H9 (cell line): Measurements from ENCODE around the gene ASXL3. TPM values are rescaled to one million over a fixed set of nuclear protein-coding genes. Genes with fewer than 3 reads are reported as not detected.
A peak's percentile ranks its signal among the peaks of the same experiment; 100 is the strongest.

Experiments used
- DNase-seq: peaks from one replicate; pipeline ENCODE4 v3.0.0-alpha.2; 2017
- H2AFZ ChIP-seq: one replicate; pipeline ENCODE4 v1.6.1; 2013; ENCODE audit warnings: mild to moderate bottlenecking, low read length, control low read depth, moderate library complexity
- H2AK5ac ChIP-seq: 2 replicates; pipeline ENCODE4 v1.6.1; 2013; ENCODE audit warnings: low read length, control low read depth, mixed read lengths; ENCODE audit not compliant: insufficient read length
- H2BK120ac ChIP-seq: one replicate; pipeline ENCODE4 v1.6.1; 2013; ENCODE audit warnings: low read depth, mild to moderate bottlenecking, low read length, control low read depth, inconsistent platforms; ENCODE audit not compliant: poor library complexity, severe bottlenecking
- H2BK12ac ChIP-seq: 2 replicates; pipeline ENCODE4 v1.6.1; 2013; ENCODE audit warnings: low read length, control low read depth, mixed read lengths, low read depth; ENCODE audit not compliant: insufficient read length
- H2BK15ac ChIP-seq: 2 replicates; pipeline ENCODE4 v1.6.1; 2013; ENCODE audit warnings: low read depth, low read length, control low read depth
- H2BK20ac ChIP-seq: one replicate; pipeline ENCODE4 v1.6.1; 2013; ENCODE audit warnings: low read depth, mild to moderate bottlenecking, low read length, control low read depth, inconsistent platforms; ENCODE audit not compliant: poor library complexity, severe bottlenecking
- H2BK5ac ChIP-seq: 2 replicates; pipeline ENCODE4 v1.6.1; 2013; ENCODE audit warnings: low read length, control low read depth, mixed read lengths; ENCODE audit not compliant: insufficient read length
- H3K14ac ChIP-seq: 2 replicates; pipeline ENCODE4 v1.6.1; 2013; ENCODE audit warnings: low read length, control low read depth; ENCODE audit not compliant: insufficient read depth
- H3K18ac ChIP-seq: 2 replicates; pipeline ENCODE4 v1.6.1; 2013; ENCODE audit warnings: low read depth, mild to moderate bottlenecking, mixed read lengths, low read length, control low read depth; ENCODE audit not compliant: insufficient read length
- H3K23ac ChIP-seq: 2 replicates; pipeline ENCODE4 v1.6.1; 2013; ENCODE audit warnings: low read length, control low read depth, mixed read lengths, low read depth; ENCODE audit not compliant: insufficient read length
- H3K23me2 ChIP-seq: 2 replicates; pipeline ENCODE4 v1.6.1; 2013; ENCODE audit warnings: low read depth, mild to moderate bottlenecking, mixed read lengths, low read length, control low read depth; ENCODE audit not compliant: insufficient read length, poor library complexity, severe bottlenecking
- H3K27ac ChIP-seq: 2 replicates; pipeline ENCODE4 v1.5.1; 2013; ENCODE audit warnings: low read length, control low read depth, mixed read lengths, low read depth; ENCODE audit not compliant: insufficient read length
- H3K27me3 ChIP-seq: 2 replicates; pipeline ENCODE4 v1.6.1; 2013; ENCODE audit warnings: low read length, control low read depth, inconsistent platforms; ENCODE audit not compliant: insufficient read depth
- H3K4ac ChIP-seq: 2 replicates; pipeline ENCODE4 v1.6.1; 2013; ENCODE audit warnings: low read depth, mild to moderate bottlenecking, control low read depth, inconsistent platforms, low read length, moderate library complexity
- H3K4me1 ChIP-seq: 2 replicates; pipeline ENCODE4 v1.6.1; 2013; ENCODE audit warnings: low read length, control low read depth, inconsistent platforms; ENCODE audit not compliant: insufficient read depth
- H3K4me2 ChIP-seq: 2 replicates; pipeline ENCODE4 v1.6.1; 2013; ENCODE audit warnings: low read length, control low read depth, mixed read lengths; ENCODE audit not compliant: insufficient read length, insufficient read depth
- H3K56ac ChIP-seq: 2 replicates; pipeline ENCODE4 v1.6.1; 2013; ENCODE audit warnings: low read depth, mild to moderate bottlenecking, mixed read lengths, low read length, control low read depth; ENCODE audit not compliant: insufficient read length
- H3K79me1 ChIP-seq: 2 replicates; pipeline ENCODE4 v1.6.1; 2013; ENCODE audit warnings: low read depth, mild to moderate bottlenecking, moderate library complexity, low read length, control low read depth, inconsistent platforms; ENCODE audit not compliant: insufficient read depth, poor library complexity, severe bottlenecking
- H3K79me2 ChIP-seq: 2 replicates; pipeline ENCODE4 v1.6.1; 2013; ENCODE audit warnings: low read length, control low read depth, inconsistent platforms; ENCODE audit not compliant: insufficient read depth
- H3K9ac ChIP-seq: 2 replicates; pipeline ENCODE4 v1.6.1; 2013; ENCODE audit warnings: low read length, control low read depth, mixed read lengths; ENCODE audit not compliant: insufficient read length; ENCODE audit errors: extremely low read depth
- H3K9me3 ChIP-seq: one replicate; pipeline ENCODE4 v1.6.1; 2013; ENCODE audit warnings: low read depth, low read length, inconsistent platforms; ENCODE audit not compliant: control insufficient read depth
- H3T11ph ChIP-seq: one replicate; pipeline ENCODE4 v1.6.1; 2013; ENCODE audit warnings: mild to moderate bottlenecking, low read length, control low read depth, inconsistent platforms
- H4K20me1 ChIP-seq: one replicate; pipeline ENCODE4 v1.6.1; 2013; ENCODE audit not compliant: control insufficient read depth, insufficient read length, insufficient read depth
- H4K5ac ChIP-seq: 2 replicates; pipeline ENCODE4 v1.6.1; 2013; ENCODE audit warnings: low read depth, mild to moderate bottlenecking, mixed read lengths, low read length, control low read depth; ENCODE audit not compliant: insufficient read length
- H4K8ac ChIP-seq: replicated peaks from 2 replicates; pipeline ENCODE4 v1.6.1; 2013; ENCODE audit warnings: low read length, control low read depth, mixed read lengths, low read depth; ENCODE audit not compliant: insufficient read length
- H4K91ac ChIP-seq: 2 replicates; pipeline ENCODE4 v1.6.1; 2013; ENCODE audit warnings: low read depth, mild to moderate bottlenecking, moderate library complexity, mixed read lengths, low read length, control low read depth; ENCODE audit not compliant: insufficient read length
- H3K27ac Mint-ChIP-seq, 3 experiments: 2 replicates in 2 of 3; 3 replicates in 1 of 3; pipeline ENCODE4 v1.8.0; 2020 to 2021; ENCODE audit warnings: mixed read lengths in 3 of 3, mild to moderate bottlenecking in 1 of 3, moderate library complexity in 1 of 3
- H3K27me3 Mint-ChIP-seq: 2 replicates; pipeline ENCODE4 v1.8.0; 2021; ENCODE audit warnings: low read depth, mild to moderate bottlenecking, moderate library complexity, mixed read lengths
- H3K36me3 Mint-ChIP-seq, 3 experiments: 2 replicates in 2 of 3; 3 replicates in 1 of 3; pipeline ENCODE4 v1.8.0; 2020 to 2021; ENCODE audit warnings: low read depth in 3 of 3, mixed read lengths in 3 of 3; ENCODE audit not compliant: insufficient read depth in 1 of 3
- H3K4me1 Mint-ChIP-seq, 2 experiments: 2 replicates each; pipeline ENCODE4 v1.8.0; 2020; ENCODE audit warnings: mixed read lengths in 2 of 2
- H3K4me3 Mint-ChIP-seq, 2 experiments: 2 replicates in 1 of 2; 3 replicates in 1 of 2; pipeline ENCODE4 v1.8.0; 2020 to 2021; ENCODE audit warnings: mild to moderate bottlenecking in 2 of 2, mixed read lengths in 2 of 2, moderate library complexity in 1 of 2
- H3K9me3 Mint-ChIP-seq, 2 experiments: 2 replicates in 1 of 2; 3 replicates in 1 of 2; pipeline ENCODE4 v1.8.0; 2020; ENCODE audit warnings: mild to moderate bottlenecking in 2 of 2, mixed read lengths in 2 of 2, moderate library complexity in 1 of 2
- WGBS: extraction: QIAGEN DNeasy Blood & Tissue Kit; methylation state at CpG from one replicate; pipeline ENCODE4 v1.1.7; 2013; ENCODE audit warnings: missing lambda C conversion rate, low lambda C conversion rate, mixed read lengths; ENCODE audit not compliant: insufficient read length; ENCODE audit errors: extremely low coverage; 5-methylcytosine and 5-hydroxymethylcytosine counted together
- total RNA-seq: library from RNA; stranded (reverse); gene quantifications from 2 replicates; pipeline ENCODE4 v1.2.1, GENCODE V29; 2021
- TF ChIP-seq, protein P1 (sequence below): fragments of 200-600 bp; sonication (generic); conservative IDR thresholded peaks from 3 replicates; pipeline ENCODE4 v1.8.0; 2021; ENCODE audit warnings: antibody characterized with exemption, mild to moderate bottlenecking

Gene ASXL3
- total RNA-seq, 1 experiment from 2014 or later = 0.35 TPM

DNA sequence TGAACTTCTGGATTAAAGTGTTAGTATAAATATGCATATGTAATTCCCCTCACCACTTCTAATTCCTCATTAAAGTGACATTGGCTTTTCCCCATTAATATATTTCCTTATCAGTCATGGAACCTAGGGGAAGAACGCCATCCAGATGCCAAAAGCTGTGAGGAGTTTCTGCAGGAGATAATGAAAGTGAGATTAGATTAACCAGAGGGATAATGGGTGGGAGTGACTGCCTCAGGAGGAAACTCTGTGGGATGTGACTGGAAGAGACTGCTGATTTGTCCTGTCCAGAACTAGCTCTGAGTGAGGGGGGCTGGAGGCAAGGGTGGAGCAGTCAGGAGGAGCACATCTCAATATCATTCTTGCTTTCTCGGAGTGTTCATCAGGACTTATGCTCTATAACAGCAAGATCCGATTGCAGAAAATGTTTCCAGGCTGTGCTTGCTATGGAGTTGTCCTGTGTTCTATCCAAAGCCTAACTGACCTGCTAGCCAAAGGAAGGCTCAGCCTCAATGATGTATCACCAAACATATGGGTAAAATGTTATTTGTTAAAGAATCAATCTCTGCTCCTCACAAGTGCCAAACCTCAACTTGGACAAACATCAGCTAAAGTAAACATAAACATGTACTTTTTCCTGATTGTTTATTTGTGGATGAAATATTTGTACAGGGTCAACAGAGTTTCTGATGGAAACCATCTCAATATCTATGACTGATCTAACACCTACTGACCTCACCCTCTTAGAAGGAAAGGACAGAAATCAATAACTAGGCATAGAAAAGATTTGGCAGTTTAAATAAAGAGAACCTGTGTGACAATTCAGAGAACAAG is 118.5 kb downstream of the ASXL3 start:
- no peaks in the 10 kb centered on the region for H3K9me3 ChIP-seq
- H3K27ac Mint-ChIP-seq = 0 out of 7 replicates have a peak overlapping the region, but pooled peaks of 1 of the 3 experiments have one; percentile 42

More for the DNA sequence above, 118.5 kb downstream of the ASXL3 start:
- H2AK5ac ChIP-seq = no peak overlapping the region
- H3K27ac ChIP-seq = no peak overlapping the region
- TF ChIP-seq, protein P1, sequence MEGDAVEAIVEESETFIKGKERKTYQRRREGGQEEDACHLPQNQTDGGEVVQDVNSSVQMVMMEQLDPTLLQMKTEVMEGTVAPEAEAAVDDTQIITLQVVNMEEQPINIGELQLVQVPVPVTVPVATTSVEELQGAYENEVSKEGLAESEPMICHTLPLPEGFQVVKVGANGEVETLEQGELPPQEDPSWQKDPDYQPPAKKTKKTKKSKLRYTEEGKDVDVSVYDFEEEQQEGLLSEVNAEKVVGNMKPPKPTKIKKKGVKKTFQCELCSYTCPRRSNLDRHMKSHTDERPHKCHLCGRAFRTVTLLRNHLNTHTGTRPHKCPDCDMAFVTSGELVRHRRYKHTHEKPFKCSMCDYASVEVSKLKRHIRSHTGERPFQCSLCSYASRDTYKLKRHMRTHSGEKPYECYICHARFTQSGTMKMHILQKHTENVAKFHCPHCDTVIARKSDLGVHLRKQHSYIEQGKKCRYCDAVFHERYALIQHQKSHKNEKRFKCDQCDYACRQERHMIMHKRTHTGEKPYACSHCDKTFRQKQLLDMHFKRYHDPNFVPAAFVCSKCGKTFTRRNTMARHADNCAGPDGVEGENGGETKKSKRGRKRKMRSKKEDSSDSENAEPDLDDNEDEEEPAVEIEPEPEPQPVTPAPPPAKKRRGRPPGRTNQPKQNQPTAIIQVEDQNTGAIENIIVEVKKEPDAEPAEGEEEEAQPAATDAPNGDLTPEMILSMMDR = no peak
- Mint-ChIP-seq H3K9me3 (no peaks in the 10 kb centered on the region), H3K27me3 (no peaks in the 10 kb centered on the region), H3K36me3 (no peaks in the 10 kb centered on the region), H3K4me1 (no peaks in the 10 kb centered on the region), H3K4me3 (no peak overlapping the region)
- H3T11ph ChIP-seq = no peak overlapping the region
- H3K79me1 ChIP-seq = no peaks in the 10 kb centered on the region
- H2BK5ac ChIP-seq = no peak overlapping the region
- no peaks in the 10 kb centered on the region for H3K23me2 ChIP-seq
- no peak overlapping the region for H3K23ac ChIP-seq
- H3K79me2 ChIP-seq = no peaks in the 10 kb centered on the region
- no peak overlapping the region for H2BK120ac ChIP-seq
- H2AFZ ChIP-seq = no peak overlapping the region
- H2BK12ac ChIP-seq = no peak overlapping the region
- H3K56ac ChIP-seq = no peak overlapping the region
- no peak overlapping the region for H4K5ac ChIP-seq
- no peak overlapping the region for H2BK20ac ChIP-seq
- no peak overlapping the region for H3K4ac ChIP-seq
- no CpG with 5 or more reads among the region's 3 CpGs for WGBS
- H3K9ac ChIP-seq = no peak overlapping the region
- no peak for DNase-seq
- H4K91ac ChIP-seq = no peak overlapping the region
- H4K8ac ChIP-seq = no peak overlapping the region
- no peak overlapping the region for H3K14ac ChIP-seq
- no peak overlapping the region for H3K18ac ChIP-seq
- H3K27me3 ChIP-seq = no peaks in the 10 kb centered on the region
- no peaks in the 10 kb centered on the region for H3K4me1 ChIP-seq
- no peak overlapping the region for H2BK15ac ChIP-seq
- H3K4me2 ChIP-seq = no peak overlapping the region
- no peaks in the 10 kb centered on the region for H4K20me1 ChIP-seq
